Measurements from ENCODE around the gene CALHM6. TPM values are rescaled to one million over a fixed set of nuclear protein-coding genes. Genes with fewer than 3 reads are reported as not detected.

Gene CALHM6
- total RNA-seq, 1 experiment from 2014 or later: not detected

DNA sequence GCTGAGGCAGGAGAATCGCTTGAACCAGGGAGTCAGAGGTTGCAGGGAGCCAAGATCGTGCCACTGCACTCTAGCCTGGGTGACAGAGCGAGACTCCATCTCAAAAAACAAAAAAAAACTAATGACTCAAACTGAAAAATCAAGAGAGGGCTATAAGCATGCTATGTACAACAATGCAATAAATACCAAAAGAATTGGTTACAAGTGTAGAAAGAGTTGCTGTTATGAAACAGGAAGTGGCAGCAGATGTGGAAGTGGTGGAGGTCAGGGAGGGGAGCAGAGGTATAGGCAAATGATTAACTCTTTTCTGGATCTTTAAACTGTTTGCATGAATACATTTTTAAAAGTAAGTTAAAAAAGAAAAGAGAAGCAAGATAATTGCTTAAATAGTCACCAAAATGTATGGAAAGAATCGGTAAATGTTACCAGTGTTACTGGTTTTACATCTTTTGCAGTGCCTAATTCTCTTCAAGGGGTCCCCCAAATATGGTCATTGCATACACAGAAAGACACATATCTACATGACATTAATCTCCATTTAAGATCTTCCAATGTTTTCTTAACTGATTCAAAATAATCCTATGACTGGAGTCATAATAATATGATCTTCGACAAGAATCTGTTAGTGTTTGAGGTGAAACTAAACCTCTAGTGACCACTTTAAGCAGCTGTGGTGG lies 15.0 kb downstream of the CALHM6 start (continued):
- TF ChIP-seq CEBPB (IDR thresholded peaks at IDR 0.05; ENCODE audit: low read depth) (no peak), YY1 (IDR thresholded peaks at IDR 0.05; ENCODE audit: extremely low read depth, insufficient replicate concordance, low read depth, low read length) (no peak)
- TF ChIP-seq, protein P1, sequence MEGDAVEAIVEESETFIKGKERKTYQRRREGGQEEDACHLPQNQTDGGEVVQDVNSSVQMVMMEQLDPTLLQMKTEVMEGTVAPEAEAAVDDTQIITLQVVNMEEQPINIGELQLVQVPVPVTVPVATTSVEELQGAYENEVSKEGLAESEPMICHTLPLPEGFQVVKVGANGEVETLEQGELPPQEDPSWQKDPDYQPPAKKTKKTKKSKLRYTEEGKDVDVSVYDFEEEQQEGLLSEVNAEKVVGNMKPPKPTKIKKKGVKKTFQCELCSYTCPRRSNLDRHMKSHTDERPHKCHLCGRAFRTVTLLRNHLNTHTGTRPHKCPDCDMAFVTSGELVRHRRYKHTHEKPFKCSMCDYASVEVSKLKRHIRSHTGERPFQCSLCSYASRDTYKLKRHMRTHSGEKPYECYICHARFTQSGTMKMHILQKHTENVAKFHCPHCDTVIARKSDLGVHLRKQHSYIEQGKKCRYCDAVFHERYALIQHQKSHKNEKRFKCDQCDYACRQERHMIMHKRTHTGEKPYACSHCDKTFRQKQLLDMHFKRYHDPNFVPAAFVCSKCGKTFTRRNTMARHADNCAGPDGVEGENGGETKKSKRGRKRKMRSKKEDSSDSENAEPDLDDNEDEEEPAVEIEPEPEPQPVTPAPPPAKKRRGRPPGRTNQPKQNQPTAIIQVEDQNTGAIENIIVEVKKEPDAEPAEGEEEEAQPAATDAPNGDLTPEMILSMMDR (IDR thresholded peaks at IDR 0.05 in 2 of 3, conservative IDR thresholded peaks at IDR 0.05 in 1 of 3; ENCODE audit: borderline replicate concordance in 1 of 3, insufficient read depth in 1 of 3, low read depth in 2 of 3, low read length in 2 of 3): no peak

DNA sequence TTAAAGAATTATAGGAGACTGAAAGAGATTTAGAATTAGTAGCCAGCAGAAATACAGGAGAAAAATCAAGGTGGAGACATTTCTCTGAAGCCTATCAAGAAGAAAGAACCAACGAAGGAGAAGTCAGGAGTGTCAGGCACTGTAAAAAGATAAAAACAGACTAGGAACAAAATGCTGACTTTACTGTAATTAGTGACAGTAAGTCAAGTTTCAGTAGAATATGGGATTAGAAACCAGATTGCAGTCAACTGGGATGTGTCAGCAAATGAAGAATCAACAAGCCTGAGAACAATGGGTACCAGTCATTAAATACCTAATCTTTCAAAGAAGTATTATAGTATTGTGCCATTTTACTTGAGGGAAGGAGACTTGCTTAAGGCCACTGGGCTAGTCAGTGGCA lies 21.6 kb downstream of the CALHM6 start:
- DNase-seq (ENCODE audit: low read depth, low spot score): no peak
- TF ChIP-seq CEBPB (IDR thresholded peaks at IDR 0.05; ENCODE audit: low read depth): no peak
- TF ChIP-seq SP1 (IDR thresholded peaks at IDR 0.05; ENCODE audit: low read depth): no peak
- no peak for TF ChIP-seq POLR2A (IDR thresholded peaks at IDR 0.05; ENCODE audit: borderline replicate concordance, extremely low read depth, insufficient read depth, insufficient read length)
- TF ChIP-seq, protein P2, sequence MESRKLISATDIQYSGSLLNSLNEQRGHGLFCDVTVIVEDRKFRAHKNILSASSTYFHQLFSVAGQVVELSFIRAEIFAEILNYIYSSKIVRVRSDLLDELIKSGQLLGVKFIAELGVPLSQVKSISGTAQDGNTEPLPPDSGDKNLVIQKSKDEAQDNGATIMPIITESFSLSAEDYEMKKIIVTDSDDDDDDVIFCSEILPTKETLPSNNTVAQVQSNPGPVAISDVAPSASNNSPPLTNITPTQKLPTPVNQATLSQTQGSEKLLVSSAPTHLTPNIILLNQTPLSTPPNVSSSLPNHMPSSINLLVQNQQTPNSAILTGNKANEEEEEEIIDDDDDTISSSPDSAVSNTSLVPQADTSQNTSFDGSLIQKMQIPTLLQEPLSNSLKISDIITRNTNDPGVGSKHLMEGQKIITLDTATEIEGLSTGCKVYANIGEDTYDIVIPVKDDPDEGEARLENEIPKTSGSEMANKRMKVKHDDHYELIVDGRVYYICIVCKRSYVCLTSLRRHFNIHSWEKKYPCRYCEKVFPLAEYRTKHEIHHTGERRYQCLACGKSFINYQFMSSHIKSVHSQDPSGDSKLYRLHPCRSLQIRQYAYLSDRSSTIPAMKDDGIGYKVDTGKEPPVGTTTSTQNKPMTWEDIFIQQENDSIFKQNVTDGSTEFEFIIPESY (IDR thresholded peaks at IDR 0.05; ENCODE audit: extremely low read depth, insufficient replicate concordance, low read length): no peak
- H2AFZ ChIP-seq (ENCODE audit: low read depth, low read length, poor library complexity, severe bottlenecking): no peak overlapping the region
- no peak overlapping the region for H3K4me3 ChIP-seq (replicated peaks in 1 of 2; ENCODE audit: low read depth in 1 of 2, low read length in 2 of 2)
- CTCF ChIA-PET: no interaction called here
- intact Hi-C loops (cut with micrococcal nuclease): no loop called here
- RAD21 ChIA-PET (ENCODE audit: low non-redundant PET in 1 of 2, low total read pairs in 2 of 2, uncharacterized antibody in 2 of 2, unreplicated experiment in 2 of 2): no interaction called here
- H3K9ac ChIP-seq (ENCODE audit: low read length): no peak overlapping the region
- POLR2A ChIA-PET: no interaction called here
- no peaks in the 10 kb centered on the region for H3K79me2 ChIP-seq (ENCODE audit: insufficient read depth, low read length)
- H3K4me1 ChIP-seq (ENCODE audit: control insufficient read depth in 1 of 2, insufficient read depth in 2 of 2, low read length in 2 of 2): no peaks in the 10 kb centered on the region
- H3K27ac ChIP-seq (ENCODE audit: low read depth, low read length): no peak overlapping the region
- no peak overlapping the region for H3K4me2 ChIP-seq (ENCODE audit: low read length)
- H3K36me3 ChIP-seq (ENCODE audit: control insufficient read depth in 1 of 2, insufficient read depth in 2 of 2, low read length in 2 of 2): no peaks in the 10 kb centered on the region
- H3K27me3 ChIP-seq (ENCODE audit: insufficient read depth, low read length): no peaks in the 10 kb centered on the region
- no peaks in the 10 kb centered on the region for H4K20me1 ChIP-seq (ENCODE audit: insufficient read depth)
- H3K9me3 ChIP-seq (ENCODE audit: control insufficient read depth in 1 of 2, insufficient read depth in 1 of 2, low read depth in 1 of 2, low read length in 2 of 2): no peaks in the 10 kb centered on the region
- H3K9me2 ChIP-seq (ENCODE audit: insufficient read depth): no peaks in the 10 kb centered on the region
- ATAC-seq: no peak
- BruUV-seq (replicated peaks): no TSS peak
